DND-41 (cell line): ENCODE results near the gene MED28.

Source experiments
- EZH2 ChIP-seq: IDR thresholded peaks from 3 replicates; pipeline ENCODE4 v1.6.1; 2012; ENCODE audit warnings: borderline replicate concordance, low read depth, mild to moderate bottlenecking, moderate library complexity, low read length, inconsistent platforms; ENCODE audit not compliant: severe bottlenecking
- TF ChIP-seq, protein P1 (sequence below): IDR thresholded peaks from 2 replicates; pipeline ENCODE4 v1.5.1; 2012; ENCODE audit warnings: borderline replicate concordance, low read length, moderate library complexity, mild to moderate bottlenecking; ENCODE audit not compliant: poor library complexity, severe bottlenecking; ENCODE audit errors: extremely low read depth

DNA sequence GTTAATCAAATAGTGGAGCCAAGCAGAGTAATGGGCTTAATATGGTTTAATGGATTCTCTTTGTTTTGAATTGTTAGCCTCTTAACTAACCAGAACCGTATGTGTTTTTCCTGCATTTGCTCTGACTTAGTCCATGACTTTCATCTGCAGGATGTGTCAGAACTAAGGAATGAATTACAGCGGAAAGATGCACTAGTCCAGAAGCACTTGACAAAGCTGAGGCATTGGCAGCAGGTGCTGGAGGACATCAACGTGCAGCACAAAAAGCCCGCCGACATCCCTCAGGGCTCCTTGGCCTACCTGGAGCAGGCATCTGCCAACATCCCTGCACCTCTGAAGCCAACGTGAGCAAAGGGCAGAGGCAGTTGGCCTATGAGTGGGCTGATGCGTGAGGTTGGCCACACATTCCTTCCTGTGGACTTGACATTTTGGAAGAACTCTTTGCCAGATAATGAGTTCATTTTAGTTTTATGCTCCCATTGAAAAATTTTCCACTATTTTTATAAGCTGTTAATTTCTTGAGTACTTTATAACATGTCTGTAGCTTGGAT is 9.1 kb downstream of the MED28 start:
- TF ChIP-seq, protein P1, sequence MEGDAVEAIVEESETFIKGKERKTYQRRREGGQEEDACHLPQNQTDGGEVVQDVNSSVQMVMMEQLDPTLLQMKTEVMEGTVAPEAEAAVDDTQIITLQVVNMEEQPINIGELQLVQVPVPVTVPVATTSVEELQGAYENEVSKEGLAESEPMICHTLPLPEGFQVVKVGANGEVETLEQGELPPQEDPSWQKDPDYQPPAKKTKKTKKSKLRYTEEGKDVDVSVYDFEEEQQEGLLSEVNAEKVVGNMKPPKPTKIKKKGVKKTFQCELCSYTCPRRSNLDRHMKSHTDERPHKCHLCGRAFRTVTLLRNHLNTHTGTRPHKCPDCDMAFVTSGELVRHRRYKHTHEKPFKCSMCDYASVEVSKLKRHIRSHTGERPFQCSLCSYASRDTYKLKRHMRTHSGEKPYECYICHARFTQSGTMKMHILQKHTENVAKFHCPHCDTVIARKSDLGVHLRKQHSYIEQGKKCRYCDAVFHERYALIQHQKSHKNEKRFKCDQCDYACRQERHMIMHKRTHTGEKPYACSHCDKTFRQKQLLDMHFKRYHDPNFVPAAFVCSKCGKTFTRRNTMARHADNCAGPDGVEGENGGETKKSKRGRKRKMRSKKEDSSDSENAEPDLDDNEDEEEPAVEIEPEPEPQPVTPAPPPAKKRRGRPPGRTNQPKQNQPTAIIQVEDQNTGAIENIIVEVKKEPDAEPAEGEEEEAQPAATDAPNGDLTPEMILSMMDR, result no peak
- TF ChIP-seq EZH2, result no peak
